ENCODE results near the gene TENM4. TPM values are rescaled to one million over a fixed set of nuclear protein-coding genes. Genes with fewer than 3 reads are reported as not detected.

Gene TENM4
- total RNA-seq, 1 donor from 2014 or later = 7.3 TPM

GRCh38 chr11:78952890-78953289 is 487.9 kb downstream of the TENM4 start:
- DNase-seq (ENCODE audit: extremely low read depth, low read depth, low spot score) = no peak

- no peak for DNase-seq (ENCODE audit: extremely low read depth, low read depth, low spot score)
These were observed 488.7 kb downstream of the TENM4 start for GRCh38 chr11:78952175-78952574.

- no peak for DNase-seq (ENCODE audit: extremely low read depth, low read depth, low spot score)
These were observed 490.7 kb downstream of the TENM4 start for GRCh38 chr11:78949976-78950690.

- DNase-seq (ENCODE audit: extremely low read depth, low read depth, low spot score) = no peak
These were observed 493.6 kb downstream of the TENM4 start for GRCh38 chr11:78946945-78947902.

- DNase-seq (ENCODE audit: extremely low read depth, low read depth, low spot score) = no peak
These were observed 497.0 kb downstream of the TENM4 start for GRCh38 chr11:78943841-78944240.

GRCh38 chr11:78943154-78943553 is 497.7 kb downstream of the TENM4 start:
- DNase-seq (ENCODE audit: extremely low read depth, low read depth, low spot score) = no peak

GRCh38 chr11:78941226-78941851 is 499.5 kb downstream of the TENM4 start:
- no peak for DNase-seq (ENCODE audit: extremely low read depth, low read depth, low spot score)

GRCh38 chr11:78940500-78941225 is 500.2 kb downstream of the TENM4 start:
- no peak for DNase-seq (ENCODE audit: extremely low read depth, low read depth, low spot score)

- no peak for DNase-seq (ENCODE audit: extremely low read depth, low read depth, low spot score)
These were observed 501.9 kb downstream of the TENM4 start for GRCh38 chr11:78938971-78939370.

- no peak for DNase-seq (ENCODE audit: extremely low read depth, low read depth, low spot score)
These were observed 502.8 kb downstream of the TENM4 start for GRCh38 chr11:78938036-78938435.

GRCh38 chr11:78935398-78936068 is 505.3 kb downstream of the TENM4 start:
- DNase-seq (ENCODE audit: extremely low read depth, low read depth, low spot score) = no peak

- no peak for DNase-seq (ENCODE audit: extremely low read depth, low read depth, low spot score)
These were observed 507.5 kb downstream of the TENM4 start for GRCh38 chr11:78933350-78933749.

GRCh38 chr11:78932757-78933156 is 508.1 kb downstream of the TENM4 start:
- DNase-seq (ENCODE audit: extremely low read depth, low read depth, low spot score) = no peak

- DNase-seq (ENCODE audit: extremely low read depth, low read depth, low spot score) = no peak
These were observed 508.9 kb downstream of the TENM4 start for GRCh38 chr11:78931891-78932290.

- DNase-seq (ENCODE audit: extremely low read depth, low read depth, low spot score) = no peak
These were observed 509.9 kb downstream of the TENM4 start for GRCh38 chr11:78930810-78931523.

GRCh38 chr11:78929906-78930220 is 511.0 kb downstream of the TENM4 start:
- DNase-seq (ENCODE audit: extremely low read depth, low read depth, low spot score) = no peak

GRCh38 chr11:78929207-78929905 is 511.5 kb downstream of the TENM4 start:
- no peak for DNase-seq (ENCODE audit: extremely low read depth, low read depth, low spot score)

- no peak for DNase-seq (ENCODE audit: extremely low read depth, low read depth, low spot score)
These were observed 513.3 kb downstream of the TENM4 start for GRCh38 chr11:78927511-78927910.

Data from glomerular endothelial cell (primary cell).